Kidney tubule cell (primary cell): ENCODE results near the gene IFITM10.
"Not testable (repeated sequence)": the region's sequence is repeated elsewhere in the genome, so short reads cannot be mapped to it uniquely, and the experiment has no call there.

Experiments
- DNase-seq: peaks from one replicate; pipeline ENCODE4 v3.0.0-alpha.2; 2018; ENCODE audit warnings: low spot score

The IFITM10 gene

DNA sequence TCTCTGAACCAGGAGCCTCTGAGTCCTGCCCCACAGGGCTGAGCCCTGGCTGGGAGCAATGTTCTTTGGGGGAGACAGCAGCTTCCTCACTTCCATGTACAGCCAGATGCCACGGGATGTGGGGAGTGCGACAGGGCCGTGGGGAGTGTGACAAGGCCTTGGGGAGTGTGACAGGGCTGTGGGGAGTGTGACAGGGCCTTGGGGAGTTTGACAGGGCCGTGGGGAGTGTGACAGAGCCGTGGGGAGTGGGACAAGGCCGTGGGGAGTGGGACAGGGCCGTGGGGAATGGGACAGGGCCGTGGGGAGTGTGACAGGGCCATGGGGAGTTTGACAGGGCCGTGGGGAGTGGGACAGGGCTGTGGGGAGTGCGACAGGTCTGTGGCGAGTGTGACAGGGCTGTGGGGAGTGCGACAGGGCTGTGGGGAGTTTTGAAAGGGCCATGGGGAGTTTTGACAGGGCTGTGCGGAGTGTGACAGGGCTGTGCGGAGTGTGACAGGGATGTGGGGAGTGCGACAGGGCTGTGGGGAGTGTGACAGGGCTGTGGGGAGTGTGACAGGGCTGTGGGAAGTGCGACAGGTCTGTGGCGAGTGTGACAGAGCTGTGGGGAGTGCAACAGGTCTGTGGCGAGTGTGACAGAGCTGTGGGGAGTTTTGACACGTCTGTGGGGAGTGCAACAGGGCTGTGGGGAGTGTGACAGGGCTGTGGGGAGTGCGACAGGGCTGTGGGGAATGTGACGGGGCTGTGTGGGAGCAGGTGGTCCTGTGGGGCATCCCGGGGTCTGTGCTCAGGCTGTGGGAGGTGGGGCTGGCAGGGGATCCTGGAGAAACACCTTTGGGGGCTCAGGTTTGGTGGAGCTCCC lies 60.0 kb downstream of the IFITM10 start:
- no peak for DNase-seq

DNA sequence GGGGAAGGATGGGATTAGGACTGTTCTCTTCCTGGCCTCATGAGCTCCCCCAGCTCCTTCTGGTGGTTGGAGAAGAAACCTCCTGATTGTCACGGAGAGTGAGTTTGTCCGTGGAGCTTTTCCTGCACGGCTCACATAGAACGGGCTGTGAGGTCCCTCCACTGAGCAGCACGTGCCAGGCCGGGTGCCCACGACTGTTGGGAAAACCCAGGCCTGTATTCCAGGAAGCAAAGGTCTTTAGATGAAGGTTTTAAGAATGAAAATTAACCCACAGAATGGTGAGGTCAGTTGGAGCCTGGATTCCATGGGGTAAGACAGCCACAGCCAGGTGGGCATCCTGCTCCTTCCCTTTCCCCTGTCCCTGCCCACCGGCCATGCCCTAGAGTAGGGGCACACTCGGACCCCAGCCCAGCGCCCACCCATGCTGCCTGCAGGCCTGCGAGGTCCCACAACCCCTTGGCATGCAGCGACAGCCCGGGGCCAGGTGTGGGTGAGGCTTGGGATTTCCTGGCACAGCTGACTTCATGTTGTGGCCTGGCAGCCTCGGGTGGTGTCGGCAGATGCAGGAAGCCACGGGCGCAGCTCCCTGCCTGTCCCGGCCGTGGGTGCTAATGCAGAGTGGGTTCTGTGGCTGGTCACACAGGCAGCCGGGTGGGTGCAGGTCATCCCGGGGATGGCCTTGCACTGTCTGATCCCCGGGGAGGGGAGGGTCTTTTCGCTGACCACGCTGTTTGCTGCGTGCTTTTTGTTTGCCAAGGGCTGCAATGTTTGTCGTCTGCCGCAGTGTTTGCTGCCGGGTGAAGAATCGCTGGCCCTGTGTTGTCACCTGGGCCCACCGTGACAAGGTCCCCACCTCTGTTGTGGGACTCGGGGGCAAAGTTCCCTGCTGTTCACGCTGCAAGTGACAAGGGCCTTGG lies 60.9 kb downstream of the IFITM10 start:
- not testable (repeated sequence) for DNase-seq

DNA sequence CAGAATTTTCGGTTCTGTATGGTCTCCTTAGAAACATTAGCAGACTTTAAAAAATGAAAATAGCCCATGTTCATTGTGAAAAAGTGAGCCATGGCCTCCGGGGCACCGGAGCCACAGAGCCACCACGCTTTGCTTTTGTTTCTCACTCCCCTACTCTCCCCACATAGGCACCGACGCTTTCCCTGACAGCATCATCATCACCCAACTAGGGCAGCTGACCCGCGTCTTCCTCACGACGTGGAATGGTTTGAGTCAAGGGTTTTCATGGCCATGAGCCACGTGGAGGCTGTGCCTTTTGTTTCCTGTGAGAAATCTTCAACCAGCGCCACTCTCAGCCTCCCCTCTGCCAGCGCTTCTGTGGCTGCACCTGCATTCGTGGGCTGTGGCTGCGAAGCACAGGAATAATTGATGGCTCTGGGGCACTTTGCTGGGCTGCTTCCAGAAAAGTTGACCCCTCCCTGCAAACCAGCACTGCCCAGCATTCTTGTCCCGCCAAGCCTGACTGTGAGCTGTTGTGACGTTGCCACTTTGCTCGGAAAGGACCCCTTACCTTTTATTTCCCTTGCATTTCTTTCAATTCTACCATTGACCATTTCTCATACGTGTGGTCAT lies 62.0 kb downstream of the IFITM10 start:
- DNase-seq = not testable (repeated sequence)

DNA sequence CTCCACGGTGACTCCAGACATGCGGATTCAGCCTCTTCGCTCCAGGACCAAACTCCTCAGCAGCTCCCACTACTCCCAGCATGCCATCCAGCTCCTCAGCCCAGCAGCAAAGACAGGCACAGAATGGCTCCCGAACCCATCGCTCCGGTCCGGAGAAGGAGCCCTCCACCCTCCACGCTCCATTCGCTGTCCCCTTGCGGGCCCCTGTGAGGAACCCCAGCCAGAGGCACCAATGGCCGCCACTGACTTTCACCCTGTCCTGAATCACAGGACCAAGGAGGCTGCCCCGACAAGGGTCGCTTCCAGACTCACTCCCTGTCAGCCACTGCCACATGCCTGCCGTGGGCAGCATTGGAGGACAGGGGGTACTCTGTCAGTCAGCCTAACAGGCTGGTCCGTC lies 64.2 kb downstream of the IFITM10 start:
- not testable (repeated sequence) for DNase-seq

DNA sequence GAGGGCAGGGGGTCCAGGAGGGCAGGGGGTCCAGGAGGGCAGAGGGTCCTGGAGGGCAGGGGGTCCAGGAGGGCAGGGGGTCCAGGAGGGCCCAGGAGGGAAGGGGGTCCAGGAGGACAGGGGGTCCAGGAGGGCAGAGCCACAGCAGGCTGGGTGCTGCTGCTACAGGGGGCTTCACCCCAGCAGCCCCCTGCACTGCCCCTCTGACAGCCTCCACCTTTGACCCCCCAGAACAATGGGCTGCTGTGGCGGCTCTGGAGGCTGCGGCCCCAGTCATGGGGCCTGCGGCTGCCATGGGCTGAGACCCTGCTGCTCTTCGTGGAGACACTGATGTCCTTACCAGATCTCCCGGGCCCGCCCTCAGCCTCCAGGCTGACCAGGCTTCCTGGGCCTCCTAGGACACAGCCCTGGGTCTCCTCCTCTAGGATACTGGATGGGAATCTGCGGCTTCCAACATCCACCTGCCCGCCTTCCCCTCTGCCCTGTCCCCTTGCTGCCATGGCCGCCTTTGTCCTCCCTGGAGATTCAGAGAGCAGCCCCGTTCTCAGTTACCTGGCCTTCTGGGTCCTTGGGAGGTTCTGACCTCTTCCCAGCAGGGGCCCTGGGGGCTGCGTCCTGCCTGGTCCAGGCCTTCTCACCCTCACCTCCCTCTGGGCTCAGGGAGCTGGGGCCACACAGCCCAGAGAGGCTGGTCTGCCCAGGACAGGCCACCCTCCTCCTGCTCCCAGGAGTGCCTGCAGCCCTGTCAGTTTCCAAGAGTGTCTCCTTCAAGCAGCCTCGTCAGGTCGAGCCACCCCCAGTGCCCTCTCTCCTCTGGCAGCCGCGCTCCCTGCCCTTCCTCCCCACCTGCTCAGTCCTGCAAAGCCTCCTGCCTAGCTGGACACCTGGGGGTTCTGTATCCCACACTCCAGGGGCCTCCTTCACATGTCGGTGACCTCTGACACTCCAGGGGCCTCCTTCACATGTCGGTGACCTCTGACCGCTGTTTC lies 65.2 kb downstream of the IFITM10 start:
- not testable (repeated sequence) for DNase-seq

DNA sequence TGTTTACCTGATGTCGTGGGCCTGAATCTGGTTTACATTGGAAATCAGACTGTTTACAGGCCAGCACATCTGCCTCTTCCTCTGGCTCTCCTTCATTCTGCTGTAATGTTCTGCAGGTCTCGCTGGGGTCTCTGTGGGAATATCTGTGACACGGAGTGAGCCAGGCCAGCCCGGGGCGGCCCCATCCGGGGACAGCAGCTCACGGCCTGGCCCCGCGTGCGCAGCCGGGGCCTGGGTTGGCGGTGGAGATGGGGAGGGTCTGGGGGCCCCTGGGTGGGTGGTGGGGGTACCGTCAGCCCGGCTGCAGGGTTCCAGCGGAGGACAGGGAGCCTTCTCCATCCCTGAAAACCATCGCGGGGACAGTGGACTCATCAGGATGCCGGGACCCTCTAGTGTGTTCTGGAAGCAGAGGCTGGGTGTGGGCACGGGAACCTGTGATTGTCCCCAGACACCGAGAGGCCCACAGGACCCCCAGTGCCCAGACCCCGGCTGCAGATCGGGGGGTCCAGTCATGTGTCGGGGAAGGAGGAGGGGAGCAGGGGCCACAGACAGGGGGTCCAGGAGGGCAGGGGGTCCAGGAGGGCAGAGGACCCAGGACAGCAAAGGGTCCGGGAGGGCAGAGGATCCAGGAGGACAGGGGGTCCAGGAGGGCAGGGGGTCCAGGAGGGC lies 66.4 kb downstream of the IFITM10 start:
- DNase-seq = not testable (repeated sequence)

DNA sequence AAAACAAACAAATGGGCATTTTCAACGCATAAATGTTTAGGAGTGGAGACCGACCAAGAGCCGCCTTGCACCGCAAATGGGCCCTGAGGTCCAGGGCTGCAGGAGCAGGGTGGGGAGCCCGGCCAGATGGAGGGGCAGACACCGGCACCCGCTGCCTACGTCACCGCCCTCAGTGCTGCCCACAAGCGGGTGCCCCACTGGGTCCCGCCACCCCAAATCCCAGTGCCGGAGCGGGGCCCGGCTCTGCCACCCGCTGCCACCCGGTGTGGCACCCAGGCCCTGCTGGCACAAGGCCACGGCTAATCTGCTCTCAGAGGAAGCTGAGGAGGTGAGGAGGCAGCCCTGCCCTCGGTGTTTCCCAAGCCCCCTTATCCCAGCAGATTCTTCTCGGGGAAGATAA lies 67.2 kb downstream of the IFITM10 start:
- DNase-seq = not testable (repeated sequence)
